SH-SY5Y (cell line): ENCODE results near the gene ZNF26.

ENCODE experiments used
- GATA2 ChIP-seq: IDR thresholded peaks from 2 replicates; pipeline ENCODE4 v1.6.1; 2011; ENCODE audit warnings: mild to moderate bottlenecking, low read depth, low read length
- GATA3 ChIP-seq: IDR thresholded peaks from 2 replicates; pipeline ENCODE4 v1.6.1; 2011; ENCODE audit warnings: low read depth, mild to moderate bottlenecking, low read length, moderate library complexity

DNA sequence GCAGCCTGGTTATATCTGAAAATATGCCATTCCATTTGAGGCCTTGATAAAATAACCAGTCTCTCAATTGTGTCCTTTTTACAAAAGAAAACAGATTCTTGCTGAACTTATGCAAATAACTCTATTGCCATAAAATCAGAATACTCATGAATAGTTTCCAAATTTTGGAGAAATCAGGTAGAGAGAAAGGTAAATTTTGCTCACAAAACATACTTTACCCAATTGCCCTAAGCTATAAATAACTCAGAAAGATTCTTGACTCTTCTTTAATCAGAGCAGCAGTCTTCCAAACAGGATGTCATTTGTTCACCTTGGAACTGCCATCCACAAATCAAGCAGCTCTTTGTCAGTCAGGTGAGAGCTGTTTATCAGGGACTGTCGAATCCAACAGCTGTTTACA lies 12.6 kb downstream of the ZNF26 start:
- TF ChIP-seq GATA3 (no peak), GATA2 (no peak)
